NCI-H524 (cell line): Measurements from ENCODE around the gene ZNF280B.

Experiments
- DNase-seq, 2 experiments: peaks; one replicate each; lab custom pipeline; 2025; lab: John Stamatoyannopoulos, UW

Gene ZNF280B

GRCh38 chr22:22508274-22509176 is at the start of gene ZNF280B:
Gene ZNF280B (minus strand): TSS chr22:22508742. CDS start chr22:22489398, 19,344 bp downstream.
- DNase-seq, result peak; percentile 73 to 92

- DNase-seq, result no peak
Measured at GRCh38 chr22:22556995-22557925, 48.7 kb upstream of the ZNF280B start.

GRCh38 chr22:22556578-22556977 is 48.0 kb upstream of the ZNF280B start:
- DNase-seq, result no peak

GRCh38 chr22:22555596-22555995 is 47.1 kb upstream of the ZNF280B start:
- no peak for DNase-seq

GRCh38 chr22:22554587-22555284 is 46.2 kb upstream of the ZNF280B start:
- no peak for DNase-seq

- DNase-seq, result peak in 1 of 2 experiments; percentile 47
Measured at GRCh38 chr22:22553735-22554586, 45.4 kb upstream of the ZNF280B start.

GRCh38 chr22:22553141-22553540 is 44.6 kb upstream of the ZNF280B start:
- DNase-seq, result no peak

- DNase-seq, result peak in 1 of 2 experiments; percentile 53
Measured at GRCh38 chr22:22552630-22553029, 44.1 kb upstream of the ZNF280B start.

GRCh38 chr22:22550789-22551434 is 42.4 kb upstream of the ZNF280B start:
- DNase-seq, result no peak

GRCh38 chr22:22548910-22549309 is 40.4 kb upstream of the ZNF280B start:
- no peak for DNase-seq

GRCh38 chr22:22548317-22548716 is 39.8 kb upstream of the ZNF280B start:
- DNase-seq, result no peak

- no peak for DNase-seq
Measured at GRCh38 chr22:22547692-22548300, 39.3 kb upstream of the ZNF280B start.

- no peak for DNase-seq
Measured at GRCh38 chr22:22547226-22547625, 38.7 kb upstream of the ZNF280B start.

GRCh38 chr22:22546490-22546889 is 37.9 kb upstream of the ZNF280B start:
- DNase-seq, result no peak

- no peak for DNase-seq
Measured at GRCh38 chr22:22545084-22545483, 36.5 kb upstream of the ZNF280B start.

GRCh38 chr22:22538226-22538989 is 29.9 kb upstream of the ZNF280B start:
- peak in 1 of 2 experiments; percentile 4 for DNase-seq

- DNase-seq, result no peak
Measured at GRCh38 chr22:22536916-22537315, 28.4 kb upstream of the ZNF280B start.

GRCh38 chr22:22536515-22536914 is 28.0 kb upstream of the ZNF280B start:
- DNase-seq, result no peak

GRCh38 chr22:22535662-22536061 is 27.1 kb upstream of the ZNF280B start:
- DNase-seq, result no peak
